H9 (cell line): ENCODE measurements around the gene GNLY. TPM values are rescaled to one million over a fixed set of nuclear protein-coding genes. Genes with fewer than 3 reads are reported as not detected.

ENCODE experiments used
- DNase-seq: peaks from one replicate; pipeline ENCODE4 v3.0.0-alpha.2; 2017
- H2AFZ ChIP-seq: one replicate; pipeline ENCODE4 v1.6.1; 2013; ENCODE audit warnings: mild to moderate bottlenecking, low read length, control low read depth, moderate library complexity
- H2AK5ac ChIP-seq: 2 replicates; pipeline ENCODE4 v1.6.1; 2013; ENCODE audit warnings: low read length, control low read depth, mixed read lengths; ENCODE audit not compliant: insufficient read length
- H2BK120ac ChIP-seq: one replicate; pipeline ENCODE4 v1.6.1; 2013; ENCODE audit warnings: low read depth, mild to moderate bottlenecking, low read length, control low read depth, inconsistent platforms; ENCODE audit not compliant: poor library complexity, severe bottlenecking
- H2BK12ac ChIP-seq: 2 replicates; pipeline ENCODE4 v1.6.1; 2013; ENCODE audit warnings: low read length, control low read depth, mixed read lengths, low read depth; ENCODE audit not compliant: insufficient read length
- H2BK15ac ChIP-seq: 2 replicates; pipeline ENCODE4 v1.6.1; 2013; ENCODE audit warnings: low read depth, low read length, control low read depth
- H2BK20ac ChIP-seq: one replicate; pipeline ENCODE4 v1.6.1; 2013; ENCODE audit warnings: low read depth, mild to moderate bottlenecking, low read length, control low read depth, inconsistent platforms; ENCODE audit not compliant: poor library complexity, severe bottlenecking
- H2BK5ac ChIP-seq: 2 replicates; pipeline ENCODE4 v1.6.1; 2013; ENCODE audit warnings: low read length, control low read depth, mixed read lengths; ENCODE audit not compliant: insufficient read length
- H3K14ac ChIP-seq: 2 replicates; pipeline ENCODE4 v1.6.1; 2013; ENCODE audit warnings: low read length, control low read depth; ENCODE audit not compliant: insufficient read depth
- H3K18ac ChIP-seq: 2 replicates; pipeline ENCODE4 v1.6.1; 2013; ENCODE audit warnings: low read depth, mild to moderate bottlenecking, mixed read lengths, low read length, control low read depth; ENCODE audit not compliant: insufficient read length
- H3K23ac ChIP-seq: 2 replicates; pipeline ENCODE4 v1.6.1; 2013; ENCODE audit warnings: low read length, control low read depth, mixed read lengths, low read depth; ENCODE audit not compliant: insufficient read length
- H3K23me2 ChIP-seq: 2 replicates; pipeline ENCODE4 v1.6.1; 2013; ENCODE audit warnings: low read depth, mild to moderate bottlenecking, mixed read lengths, low read length, control low read depth; ENCODE audit not compliant: insufficient read length, poor library complexity, severe bottlenecking
- H3K27ac ChIP-seq: 2 replicates; pipeline ENCODE4 v1.5.1; 2013; ENCODE audit warnings: low read length, control low read depth, mixed read lengths, low read depth; ENCODE audit not compliant: insufficient read length
- H3K27me3 ChIP-seq: 2 replicates; pipeline ENCODE4 v1.6.1; 2013; ENCODE audit warnings: low read length, control low read depth, inconsistent platforms; ENCODE audit not compliant: insufficient read depth
- H3K4ac ChIP-seq: 2 replicates; pipeline ENCODE4 v1.6.1; 2013; ENCODE audit warnings: low read depth, mild to moderate bottlenecking, control low read depth, inconsistent platforms, low read length, moderate library complexity
- H3K4me1 ChIP-seq: 2 replicates; pipeline ENCODE4 v1.6.1; 2013; ENCODE audit warnings: low read length, control low read depth, inconsistent platforms; ENCODE audit not compliant: insufficient read depth
- H3K4me2 ChIP-seq: 2 replicates; pipeline ENCODE4 v1.6.1; 2013; ENCODE audit warnings: low read length, control low read depth, mixed read lengths; ENCODE audit not compliant: insufficient read length, insufficient read depth
- H3K56ac ChIP-seq: 2 replicates; pipeline ENCODE4 v1.6.1; 2013; ENCODE audit warnings: low read depth, mild to moderate bottlenecking, mixed read lengths, low read length, control low read depth; ENCODE audit not compliant: insufficient read length
- H3K79me1 ChIP-seq: 2 replicates; pipeline ENCODE4 v1.6.1; 2013; ENCODE audit warnings: low read depth, mild to moderate bottlenecking, moderate library complexity, low read length, control low read depth, inconsistent platforms; ENCODE audit not compliant: insufficient read depth, poor library complexity, severe bottlenecking
- H3K79me2 ChIP-seq: 2 replicates; pipeline ENCODE4 v1.6.1; 2013; ENCODE audit warnings: low read length, control low read depth, inconsistent platforms; ENCODE audit not compliant: insufficient read depth
- H3K9ac ChIP-seq: 2 replicates; pipeline ENCODE4 v1.6.1; 2013; ENCODE audit warnings: low read length, control low read depth, mixed read lengths; ENCODE audit not compliant: insufficient read length; ENCODE audit errors: extremely low read depth
- H3K9me3 ChIP-seq: one replicate; pipeline ENCODE4 v1.6.1; 2013; ENCODE audit warnings: low read depth, low read length, inconsistent platforms; ENCODE audit not compliant: control insufficient read depth
- H3T11ph ChIP-seq: one replicate; pipeline ENCODE4 v1.6.1; 2013; ENCODE audit warnings: mild to moderate bottlenecking, low read length, control low read depth, inconsistent platforms
- H4K20me1 ChIP-seq: one replicate; pipeline ENCODE4 v1.6.1; 2013; ENCODE audit not compliant: control insufficient read depth, insufficient read length, insufficient read depth
- H4K5ac ChIP-seq: 2 replicates; pipeline ENCODE4 v1.6.1; 2013; ENCODE audit warnings: low read depth, mild to moderate bottlenecking, mixed read lengths, low read length, control low read depth; ENCODE audit not compliant: insufficient read length
- H4K8ac ChIP-seq: replicated peaks from 2 replicates; pipeline ENCODE4 v1.6.1; 2013; ENCODE audit warnings: low read length, control low read depth, mixed read lengths, low read depth; ENCODE audit not compliant: insufficient read length
- H4K91ac ChIP-seq: 2 replicates; pipeline ENCODE4 v1.6.1; 2013; ENCODE audit warnings: low read depth, mild to moderate bottlenecking, moderate library complexity, mixed read lengths, low read length, control low read depth; ENCODE audit not compliant: insufficient read length
- H3K27ac Mint-ChIP-seq, 3 experiments: 2 replicates in 2 of 3; 3 replicates in 1 of 3; pipeline ENCODE4 v1.8.0; 2020 to 2021; ENCODE audit warnings: mixed read lengths in 3 of 3, mild to moderate bottlenecking in 1 of 3, moderate library complexity in 1 of 3
- H3K27me3 Mint-ChIP-seq: 2 replicates; pipeline ENCODE4 v1.8.0; 2021; ENCODE audit warnings: low read depth, mild to moderate bottlenecking, moderate library complexity, mixed read lengths
- H3K36me3 Mint-ChIP-seq, 3 experiments: 2 replicates in 2 of 3; 3 replicates in 1 of 3; pipeline ENCODE4 v1.8.0; 2020 to 2021; ENCODE audit warnings: low read depth in 3 of 3, mixed read lengths in 3 of 3; ENCODE audit not compliant: insufficient read depth in 1 of 3
- H3K4me1 Mint-ChIP-seq, 2 experiments: 2 replicates each; pipeline ENCODE4 v1.8.0; 2020; ENCODE audit warnings: mixed read lengths in 2 of 2
- H3K4me3 Mint-ChIP-seq, 2 experiments: 2 replicates in 1 of 2; 3 replicates in 1 of 2; pipeline ENCODE4 v1.8.0; 2020 to 2021; ENCODE audit warnings: mild to moderate bottlenecking in 2 of 2, mixed read lengths in 2 of 2, moderate library complexity in 1 of 2
- H3K9me3 Mint-ChIP-seq, 2 experiments: 2 replicates in 1 of 2; 3 replicates in 1 of 2; pipeline ENCODE4 v1.8.0; 2020; ENCODE audit warnings: mild to moderate bottlenecking in 2 of 2, mixed read lengths in 2 of 2, moderate library complexity in 1 of 2
- WGBS: extraction: QIAGEN DNeasy Blood & Tissue Kit; methylation state at CpG from one replicate; pipeline ENCODE4 v1.1.7; 2013; ENCODE audit warnings: missing lambda C conversion rate, low lambda C conversion rate, mixed read lengths; ENCODE audit not compliant: insufficient read length; ENCODE audit errors: extremely low coverage; 5-methylcytosine and 5-hydroxymethylcytosine counted together
- total RNA-seq: library from RNA; stranded (reverse); gene quantifications from 2 replicates; pipeline ENCODE4 v1.2.1, GENCODE V29; 2021
- TF ChIP-seq, protein P1 (sequence below): fragments of 200-600 bp; sonication (generic); conservative IDR thresholded peaks from 3 replicates; pipeline ENCODE4 v1.8.0; 2021; ENCODE audit warnings: antibody characterized with exemption, mild to moderate bottlenecking

Gene GNLY
- total RNA-seq, 1 experiment from 2014 or later, result not detected

DNA sequence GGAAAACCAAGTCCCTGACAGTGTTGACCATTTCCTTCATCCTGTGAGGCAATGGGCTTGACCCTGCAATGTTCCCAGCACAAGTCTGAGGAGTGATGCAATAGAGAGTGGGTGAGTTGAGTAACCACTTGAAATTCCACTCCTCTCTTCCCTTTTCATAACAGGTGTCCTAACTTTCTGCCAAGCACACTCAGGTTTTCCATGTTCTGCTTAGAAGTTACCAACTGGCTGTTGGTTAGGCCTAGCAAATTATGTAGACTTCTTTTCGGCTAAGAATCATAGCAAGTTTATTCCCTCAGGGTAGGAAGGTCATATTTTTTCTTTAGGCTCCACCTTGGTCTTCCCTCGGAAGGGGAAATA lies 11.5 kb downstream of the GNLY start:
- H3K56ac ChIP-seq, result no peak overlapping the region
- no peak overlapping the region for H2BK15ac ChIP-seq
- no peak overlapping the region for H4K8ac ChIP-seq
- H3K9ac ChIP-seq, result no peak overlapping the region
- H3K4me2 ChIP-seq, result no peak overlapping the region
- no peak overlapping the region for H2AFZ ChIP-seq
- no peak overlapping the region for H4K91ac ChIP-seq
- no peak overlapping the region for H2BK120ac ChIP-seq
- Mint-ChIP-seq H3K4me1 (peaks cover 19 to 23% of the 10 kb centered on the region in 2 experiments), H3K27ac (no peak overlapping the region), H3K9me3 (no peaks in the 10 kb centered on the region; a peak in 1 of 5 replicates), H3K4me3 (no peak overlapping the region), H3K27me3 (peaks cover 18% of the 10 kb centered on the region), H3K36me3 (no peaks in the 10 kb centered on the region)
- H3K4me1 ChIP-seq, result no peaks in the 10 kb centered on the region; the same call in 1 of the 2 replicates
- no peak overlapping the region for H2BK20ac ChIP-seq
- no peak overlapping the region for H3T11ph ChIP-seq
- H4K20me1 ChIP-seq, result no peaks in the 10 kb centered on the region
- TF ChIP-seq, protein P1, sequence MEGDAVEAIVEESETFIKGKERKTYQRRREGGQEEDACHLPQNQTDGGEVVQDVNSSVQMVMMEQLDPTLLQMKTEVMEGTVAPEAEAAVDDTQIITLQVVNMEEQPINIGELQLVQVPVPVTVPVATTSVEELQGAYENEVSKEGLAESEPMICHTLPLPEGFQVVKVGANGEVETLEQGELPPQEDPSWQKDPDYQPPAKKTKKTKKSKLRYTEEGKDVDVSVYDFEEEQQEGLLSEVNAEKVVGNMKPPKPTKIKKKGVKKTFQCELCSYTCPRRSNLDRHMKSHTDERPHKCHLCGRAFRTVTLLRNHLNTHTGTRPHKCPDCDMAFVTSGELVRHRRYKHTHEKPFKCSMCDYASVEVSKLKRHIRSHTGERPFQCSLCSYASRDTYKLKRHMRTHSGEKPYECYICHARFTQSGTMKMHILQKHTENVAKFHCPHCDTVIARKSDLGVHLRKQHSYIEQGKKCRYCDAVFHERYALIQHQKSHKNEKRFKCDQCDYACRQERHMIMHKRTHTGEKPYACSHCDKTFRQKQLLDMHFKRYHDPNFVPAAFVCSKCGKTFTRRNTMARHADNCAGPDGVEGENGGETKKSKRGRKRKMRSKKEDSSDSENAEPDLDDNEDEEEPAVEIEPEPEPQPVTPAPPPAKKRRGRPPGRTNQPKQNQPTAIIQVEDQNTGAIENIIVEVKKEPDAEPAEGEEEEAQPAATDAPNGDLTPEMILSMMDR, result no peak
- no peak overlapping the region for H3K14ac ChIP-seq
- H4K5ac ChIP-seq, result no peak overlapping the region
- no peak overlapping the region for H2BK5ac ChIP-seq
- H2AK5ac ChIP-seq, result no peak overlapping the region
- H3K18ac ChIP-seq, result no peak overlapping the region
- DNase-seq, result no peak
- WGBS, result no CpG with 5 or more reads among the region's 2 CpGs
- no peaks in the 10 kb centered on the region for H3K23me2 ChIP-seq
- H3K79me2 ChIP-seq, result no peaks in the 10 kb centered on the region
- H3K27me3 ChIP-seq, result peaks cover 3% of the 10 kb centered on the region; the same call in 1 of the 2 replicates
- H2BK12ac ChIP-seq, result no peak overlapping the region
- no peak overlapping the region for H3K23ac ChIP-seq
- H3K27ac ChIP-seq, result no peak overlapping the region
- no peaks in the 10 kb centered on the region for H3K9me3 ChIP-seq
- H3K4ac ChIP-seq, result no peak overlapping the region
- no peaks in the 10 kb centered on the region for H3K79me1 ChIP-seq
